Mesenchymal stem cell (in vitro differentiated cells and primary cell): Measurements from ENCODE around the gene RANBP2. TPM values are rescaled to one million over a fixed set of nuclear protein-coding genes. Genes with fewer than 3 reads are reported as not detected.
"Not testable (repeated sequence)": the region's sequence is repeated elsewhere in the genome, so short reads cannot be mapped to it uniquely, and the experiment has no call there.

Source experiments
- DNase-seq: peaks from one replicate; pipeline ENCODE4 v3.0.0-alpha.2; 2013
- H2AFZ ChIP-seq: one replicate; pipeline ENCODE4 v1.6.1; 2013; ENCODE audit warnings: low read depth, mild to moderate bottlenecking, control low read depth, inconsistent platforms, low read length, moderate library complexity
- H2AK5ac ChIP-seq: 2 replicates; pipeline ENCODE4 v1.6.1; 2013; ENCODE audit warnings: low read length, moderate library complexity, mild to moderate bottlenecking, inconsistent platforms; ENCODE audit not compliant: severe bottlenecking
- H2BK120ac ChIP-seq: one replicate; pipeline ENCODE4 v1.6.1; 2013; ENCODE audit warnings: low read depth, mild to moderate bottlenecking, inconsistent platforms, low read length, moderate library complexity
- H2BK12ac ChIP-seq, 2 experiments: one replicate each; pipeline ENCODE4 v1.6.1; 2013; ENCODE audit warnings: inconsistent platforms in 2 of 2, low read length in 2 of 2, mild to moderate bottlenecking in 2 of 2, moderate library complexity in 2 of 2, control low read depth in 1 of 2
- H2BK15ac ChIP-seq: one replicate; pipeline ENCODE4 v1.6.1; 2013; ENCODE audit warnings: mild to moderate bottlenecking, low read depth, inconsistent platforms; ENCODE audit not compliant: poor library complexity, severe bottlenecking
- H2BK5ac ChIP-seq: 2 replicates; pipeline ENCODE4 v1.6.1; 2013; ENCODE audit warnings: low read depth, mild to moderate bottlenecking, low read length, control low read depth, inconsistent platforms; ENCODE audit not compliant: poor library complexity, severe bottlenecking
- H3K14ac ChIP-seq, 2 experiments: one replicate each; pipeline ENCODE4 v1.6.1; 2013; ENCODE audit warnings: inconsistent platforms in 2 of 2, low read length in 2 of 2, control low read depth in 1 of 2, mild to moderate bottlenecking in 1 of 2, moderate library complexity in 1 of 2
- H3K18ac ChIP-seq, 2 experiments: one replicate each; pipeline ENCODE4 v1.6.1; 2013; ENCODE audit warnings: inconsistent platforms in 2 of 2, low read length in 2 of 2, control low read depth in 1 of 2, low read depth in 1 of 2, mild to moderate bottlenecking in 1 of 2
- H3K23ac ChIP-seq, 2 experiments: one replicate each; pipeline ENCODE4 v1.6.1; 2013; ENCODE audit warnings: inconsistent platforms in 2 of 2, low read length in 2 of 2, mild to moderate bottlenecking in 2 of 2, moderate library complexity in 2 of 2, control low read depth in 1 of 2
- H3K27ac ChIP-seq: 2 replicates; pipeline ENCODE4 v1.5.1; 2013; ENCODE audit warnings: mild to moderate bottlenecking, moderate library complexity, low read length, control low read depth, inconsistent platforms; ENCODE audit not compliant: poor library complexity, severe bottlenecking
- H3K27me3 ChIP-seq, 2 experiments: 2 replicates each; pipeline versions ENCODE4 v1.6.1 to v1.7.0; 2013; ENCODE audit warnings: low read length in 2 of 2, mild to moderate bottlenecking in 2 of 2, moderate library complexity in 2 of 2, control low read depth in 1 of 2, inconsistent platforms in 1 of 2; ENCODE audit not compliant: control insufficient read depth in 1 of 2, insufficient read depth in 1 of 2
- H3K36me3 ChIP-seq, 2 experiments: 2 replicates each; pipeline versions ENCODE4 v1.6.1 to v1.7.0; 2013; ENCODE audit warnings: low read length in 2 of 2, control low read depth in 1 of 2, inconsistent platforms in 1 of 2, low read depth in 1 of 2, mild to moderate bottlenecking in 1 of 2; ENCODE audit not compliant: insufficient read depth in 2 of 2, control insufficient read depth in 1 of 2
- H3K4ac ChIP-seq, 2 experiments: one replicate each; pipeline ENCODE4 v1.6.1; 2013; ENCODE audit warnings: inconsistent platforms in 2 of 2, low read length in 2 of 2, mild to moderate bottlenecking in 2 of 2, moderate library complexity in 2 of 2, control low read depth in 1 of 2, low read depth in 1 of 2
- H3K4me1 ChIP-seq: 2 replicates; pipeline ENCODE4 v1.6.1; 2013; ENCODE audit warnings: low read depth, low read length, control low read depth; ENCODE audit not compliant: control insufficient read depth, insufficient read depth
- H3K4me2 ChIP-seq: 2 replicates; pipeline ENCODE4 v1.6.1; 2013; ENCODE audit warnings: low read length, mild to moderate bottlenecking, inconsistent platforms; ENCODE audit not compliant: poor library complexity, severe bottlenecking
- H3K4me3 ChIP-seq, 2 experiments: 2 replicates each; pipeline versions ENCODE4 v1.5.1 to v1.7.0; 2013; ENCODE audit warnings: low read length in 2 of 2, mild to moderate bottlenecking in 2 of 2, control low read depth in 1 of 2, low read depth in 1 of 2; ENCODE audit not compliant: insufficient read depth in 1 of 2
- H3K79me1 ChIP-seq: replicated peaks from 2 replicates; pipeline ENCODE4 v1.6.1; 2013; ENCODE audit warnings: mild to moderate bottlenecking, control low read depth, low read length, inconsistent platforms; ENCODE audit not compliant: poor library complexity, severe bottlenecking
- H3K9ac ChIP-seq: 2 replicates; pipeline ENCODE4 v1.7.0; 2013; ENCODE audit warnings: mild to moderate bottlenecking, low read length, moderate library complexity
- H3K9me3 ChIP-seq: 2 replicates; pipeline ENCODE4 v1.7.0; 2013; ENCODE audit warnings: mild to moderate bottlenecking, low read length; ENCODE audit not compliant: control insufficient read depth
- H4K8ac ChIP-seq: one replicate; pipeline ENCODE4 v1.6.1; 2013; ENCODE audit warnings: inconsistent platforms, mild to moderate bottlenecking, low read length, moderate library complexity
- H4K91ac ChIP-seq: one replicate; pipeline ENCODE4 v1.6.1; 2013; ENCODE audit warnings: mild to moderate bottlenecking, low read length, inconsistent platforms
- WGBS: methylation state at CpG from one replicate; pipeline ENCODE4 v1.1.7; 2013; ENCODE audit warnings: mixed read lengths; 5-methylcytosine and 5-hydroxymethylcytosine counted together
- polyA plus RNA-seq, 2 experiments: library from polyadenylated mRNA; stranded (reverse); fragments of 200-250 nt; gene quantifications; one replicate each; pipeline ENCODE4 v1.2.3, GENCODE V29; 2013

RANBP2 gene
- 15.3 TPM for polyA plus RNA-seq (2013, experiment 1 of 2)
- polyA plus RNA-seq (2013, experiment 2 of 2) = 14.8 TPM

DNA sequence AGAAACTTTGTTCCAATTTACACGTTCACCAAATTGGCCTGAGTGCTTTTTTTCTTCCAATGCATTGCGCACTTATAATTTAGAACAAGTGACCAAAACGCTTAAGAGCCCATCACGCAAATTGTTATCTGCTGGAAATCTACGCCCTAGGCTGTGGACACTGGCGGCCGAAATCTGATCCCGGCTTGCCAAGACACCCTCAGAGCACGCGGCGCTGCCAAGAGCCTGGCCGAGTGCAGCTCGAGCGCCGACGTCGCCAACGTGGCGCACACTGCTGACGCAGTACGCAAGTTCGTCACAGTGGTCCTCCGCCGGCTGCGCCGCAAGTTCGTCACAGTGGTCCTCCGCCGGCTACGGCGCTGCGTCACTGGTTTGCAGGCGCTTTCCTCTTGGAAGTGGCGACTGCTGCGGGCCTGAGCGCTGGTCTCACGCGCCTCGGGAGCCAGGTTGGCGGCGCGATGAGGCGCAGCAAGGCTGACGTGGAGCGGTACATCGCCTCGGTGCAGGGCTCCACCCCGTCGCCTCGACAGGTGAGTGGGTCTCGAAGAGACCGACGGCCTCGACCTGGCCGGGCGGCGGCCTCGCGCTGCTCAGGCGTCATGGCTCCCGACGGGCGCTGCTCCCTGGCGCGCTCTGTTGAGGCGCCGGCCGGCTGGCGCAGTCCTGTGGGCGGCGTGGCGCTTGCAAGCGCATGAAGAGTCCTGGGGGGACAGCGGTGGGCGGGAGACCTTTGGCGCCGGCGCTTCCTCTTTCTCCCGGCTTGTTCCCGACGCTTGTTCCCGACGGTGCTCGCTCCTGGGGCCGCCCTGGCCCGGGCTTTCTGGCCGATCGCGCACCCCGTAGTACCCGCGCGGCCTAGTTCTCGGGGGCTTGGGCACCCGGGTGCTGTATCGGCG, at the start of gene RANBP2:
RANBP2 (plus strand) TSS at position 334 of the 896 bp plus-strand sequence; CDS start at position 459, 125 bp downstream.
- peak within 1 kb of the TSS; percentile 94 for H3K9ac ChIP-seq
- no peaks in the 10 kb centered on the region for H3K79me1 ChIP-seq
- peak within 1 kb of the TSS; percentile 78 for H3K27ac ChIP-seq
- H2BK5ac ChIP-seq = no peak within 1 kb of the TSS
- DNase-seq = peak; percentile 98
- H3K14ac ChIP-seq = peak within 1 kb of the TSS in 1 of 2 experiments; percentile 95
- peak within 1 kb of the TSS; percentile 76 to 85 for H3K18ac ChIP-seq
- no peak within 1 kb of the TSS for H2AK5ac ChIP-seq
- H3K4ac ChIP-seq = peak within 1 kb of the TSS in 1 of 2 experiments; percentile 93
- peak within 1 kb of the TSS in 1 of 2 experiments; percentile 50 for H2BK12ac ChIP-seq
- H3K4me2 ChIP-seq = peak within 1 kb of the TSS; percentile 84
- no peaks in the 10 kb centered on the region for H3K36me3 ChIP-seq
- no peaks in the 10 kb centered on the region for H3K27me3 ChIP-seq
- WGBS = 1% methylated on average over 82 of the region's 97 CpGs
- peak within 1 kb of the TSS; percentile 94 for H2AFZ ChIP-seq
- peaks cover 1% of the 10 kb centered on the region for H3K4me1 ChIP-seq
- no peak within 1 kb of the TSS for H2BK15ac ChIP-seq
- H2BK120ac ChIP-seq = no peak within 1 kb of the TSS
- peak within 1 kb of the TSS; percentile 100 for H4K8ac ChIP-seq
- H3K4me3 ChIP-seq = peak within 1 kb of the TSS; percentile 86 to 91
- peak within 1 kb of the TSS in 1 of 2 experiments; percentile 66 for H3K23ac ChIP-seq
- peak within 1 kb of the TSS; percentile 91 for H4K91ac ChIP-seq
- H3K9me3 ChIP-seq = no peaks in the 10 kb centered on the region

DNA sequence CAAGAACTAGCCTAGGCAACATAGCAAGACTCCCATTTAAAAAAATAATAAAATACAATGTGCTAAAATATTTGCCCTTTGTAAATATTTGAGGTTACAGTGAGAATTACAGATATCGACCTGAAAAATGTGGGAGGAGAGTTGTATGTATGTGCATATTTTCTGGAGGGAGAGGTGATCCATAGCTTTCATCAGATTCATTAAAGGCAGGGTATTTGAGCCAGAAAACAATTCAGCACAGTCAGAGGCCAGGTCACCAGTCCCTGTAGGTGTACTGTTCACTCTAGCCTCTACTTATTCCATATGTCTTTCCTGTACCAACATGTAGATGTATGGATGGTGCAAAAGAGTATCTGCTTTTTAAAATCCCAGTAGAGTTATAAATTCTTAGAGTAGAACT, 49.0 kb upstream of the RANBP2 start:
- H4K8ac ChIP-seq, H2BK12ac ChIP-seq, H2AFZ ChIP-seq, H3K9ac ChIP-seq, H3K18ac ChIP-seq, H4K91ac ChIP-seq, H3K27ac ChIP-seq, DNase-seq, H2BK5ac ChIP-seq, H2BK120ac ChIP-seq, H3K4me1 ChIP-seq, H3K27me3 ChIP-seq, H3K4me3 ChIP-seq, H2AK5ac ChIP-seq, H3K4me2 ChIP-seq, H3K14ac ChIP-seq, H3K4ac ChIP-seq, H3K23ac ChIP-seq, H3K79me1 ChIP-seq, H2BK15ac ChIP-seq, H3K9me3 ChIP-seq: not testable (repeated sequence)
- peaks cover 9 to 13% of the 10 kb centered on the region in 2 experiments for H3K36me3 ChIP-seq
- WGBS = 100% methylated on average over 1 of the region's 1 CpG

DNA sequence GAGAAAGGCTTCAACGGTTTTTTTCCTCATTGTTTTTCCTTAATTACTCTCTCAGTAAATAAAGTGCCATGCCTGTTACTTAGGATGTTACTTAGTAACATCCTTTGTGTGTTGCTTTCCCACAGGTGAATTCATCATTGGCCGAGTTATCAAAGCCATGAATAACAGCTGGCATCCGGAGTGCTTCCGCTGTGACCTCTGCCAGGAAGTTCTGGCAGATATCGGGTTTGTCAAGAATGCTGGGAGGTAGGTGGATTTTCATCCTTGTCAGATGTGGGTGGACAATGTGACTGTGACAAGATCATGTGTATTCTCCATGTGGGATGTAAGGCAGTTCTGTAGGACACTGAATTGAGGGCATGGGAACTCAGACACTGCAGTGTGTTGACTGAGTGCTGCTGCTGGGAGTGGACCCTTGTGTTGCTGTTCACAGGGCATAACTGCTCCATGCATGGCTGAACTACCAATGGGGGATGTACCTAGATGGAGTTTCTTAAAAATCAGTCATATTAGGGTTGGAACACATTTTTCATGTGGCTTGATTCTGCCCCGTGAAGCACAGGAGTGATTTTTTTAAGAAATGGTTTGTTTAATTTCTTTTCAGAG, 47.0 kb upstream of the RANBP2 start:
- not testable (repeated sequence) for H3K27ac ChIP-seq, H3K4me3 ChIP-seq, H2BK5ac ChIP-seq, H3K23ac ChIP-seq, H2BK15ac ChIP-seq, H3K79me1 ChIP-seq, H4K91ac ChIP-seq, H3K14ac ChIP-seq, H2BK12ac ChIP-seq, H2AFZ ChIP-seq, H3K18ac ChIP-seq, H3K4ac ChIP-seq, H2AK5ac ChIP-seq, DNase-seq, H4K8ac ChIP-seq, H3K9ac ChIP-seq, H3K27me3 ChIP-seq, H3K4me1 ChIP-seq, H2BK120ac ChIP-seq, H3K9me3 ChIP-seq, H3K4me2 ChIP-seq
- no CpG with 5 or more reads among the region's 6 CpGs for WGBS
- peaks cover 13 to 30% of the 10 kb centered on the region in 2 experiments for H3K36me3 ChIP-seq

DNA sequence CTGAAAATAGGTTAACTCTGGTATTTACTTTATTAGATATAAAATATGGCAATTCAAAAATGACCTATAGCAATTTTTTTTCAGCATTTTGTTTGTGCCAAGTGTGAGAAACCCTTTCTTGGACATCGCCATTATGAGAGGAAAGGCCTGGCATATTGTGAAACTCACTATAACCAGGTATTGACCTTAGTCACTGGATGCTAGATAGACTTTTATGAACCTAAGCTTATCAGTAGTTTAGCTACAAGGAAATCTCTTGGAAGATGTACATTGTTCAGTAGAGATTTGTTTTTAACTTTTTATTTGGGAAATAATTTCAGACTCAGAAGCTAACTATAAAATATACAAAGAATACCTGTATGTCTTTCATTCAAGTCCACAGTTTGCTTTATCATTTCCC, 42.8 kb upstream of the RANBP2 start:
- WGBS = no CpG with 5 or more reads among the region's 1 CpG
- H3K79me1 ChIP-seq = not testable (repeated sequence)

More for the DNA sequence above, 42.8 kb upstream of the RANBP2 start:
- not testable (repeated sequence) for H2BK5ac ChIP-seq, H4K8ac ChIP-seq, H3K4me1 ChIP-seq, H3K4me2 ChIP-seq, DNase-seq, H3K9me3 ChIP-seq, H3K23ac ChIP-seq, H4K91ac ChIP-seq, H3K4me3 ChIP-seq, H3K18ac ChIP-seq, H2BK120ac ChIP-seq, H3K9ac ChIP-seq, H3K14ac ChIP-seq, H3K4ac ChIP-seq, H2BK15ac ChIP-seq, H2AK5ac ChIP-seq, H3K27ac ChIP-seq, H2BK12ac ChIP-seq, H3K27me3 ChIP-seq, H2AFZ ChIP-seq
- peaks cover 23 to 42% of the 10 kb centered on the region in 2 experiments for H3K36me3 ChIP-seq
